GM23338 (cell line): ENCODE data around the gene MAP7D3. TPM values are rescaled to one million over a fixed set of nuclear protein-coding genes. Genes with fewer than 3 reads are reported as not detected.

Experiments
- ATAC-seq: fragments of 200-7000 bp; cut with Tn5 transposase; 3 replicates; pipeline ENCODE4 v1.9.1; 2020
- DNase-seq: peaks from one replicate; pipeline ENCODE4 v3.0.0-alpha.2; 2015; ENCODE audit warnings: low spot score
- H2AFZ ChIP-seq: fragments of 200-600 bp; sonication (generic); 2 replicates; pipeline ENCODE4 v1.8.0; 2016; ENCODE audit warnings: antibody characterized with exemption, mild to moderate bottlenecking, moderate library complexity
- H3F3A ChIP-seq: fragments of 200-600 bp; sonication (generic); replicated peaks from 2 replicates; pipeline ENCODE4 v1.8.0; 2017; ENCODE audit warnings: antibody characterized with exemption, mixed run types, low read depth
- H3K27ac ChIP-seq: fragments of 200-600 bp; sonication (generic); 2 replicates; pipeline ENCODE4 v1.6.1; 2016; ENCODE audit warnings: low read depth
- H3K27me3 ChIP-seq: fragments of 200-600 bp; sonication (generic); 2 replicates; pipeline ENCODE4 v1.8.0; 2016; ENCODE audit warnings: mild to moderate bottlenecking, mixed run types, moderate library complexity; ENCODE audit not compliant: insufficient read depth
- H3K36me3 ChIP-seq: fragments of 200-600 bp; sonication (generic); 2 replicates; pipeline ENCODE4 v1.8.0; 2016; ENCODE audit warnings: mild to moderate bottlenecking; ENCODE audit not compliant: insufficient read depth
- H3K4me1 ChIP-seq: fragments of 200-600 bp; sonication (generic); 2 replicates; pipeline ENCODE4 v1.8.0; 2016; ENCODE audit warnings: mild to moderate bottlenecking, moderate library complexity; ENCODE audit not compliant: insufficient read depth
- H3K4me2 ChIP-seq: fragments of 200-600 bp; sonication (generic); 2 replicates; pipeline ENCODE4 v1.7.1; 2017; ENCODE audit warnings: mixed run types
- H3K4me3 ChIP-seq: fragments of 200-600 bp; sonication (generic); 2 replicates; pipeline ENCODE4 v1.6.1; 2016; ENCODE audit warnings: mixed run types
- H3K79me2 ChIP-seq: fragments of 200-600 bp; sonication (generic); replicated peaks from 2 replicates; pipeline ENCODE4 v1.8.0; 2017; ENCODE audit warnings: mild to moderate bottlenecking; ENCODE audit not compliant: insufficient read depth
- H3K9me2 ChIP-seq: fragments of 200-600 bp; sonication (generic); 2 replicates; pipeline ENCODE4 v1.8.0; 2017; ENCODE audit not compliant: insufficient read depth
- H4K20me1 ChIP-seq: fragments of 200-600 bp; sonication (generic); replicated peaks from 2 replicates; pipeline ENCODE4 v1.8.0; 2017; ENCODE audit warnings: mild to moderate bottlenecking; ENCODE audit not compliant: insufficient read depth
- H3K27ac Mint-ChIP-seq: 2 replicates; pipeline ENCODE4 v1.8.0; 2020; ENCODE audit warnings: inconsistent platforms, mild to moderate bottlenecking, moderate library complexity, mixed read lengths
- H3K27me3 Mint-ChIP-seq: 3 replicates; pipeline ENCODE4 v1.8.0; 2022; ENCODE audit warnings: low read depth, mild to moderate bottlenecking, moderate library complexity, mixed read lengths, inconsistent platforms; ENCODE audit not compliant: insufficient read depth, poor library complexity
- H3K36me3 Mint-ChIP-seq: 3 replicates; pipeline ENCODE4 v1.8.0; 2021; ENCODE audit warnings: low read depth, mild to moderate bottlenecking, inconsistent platforms, moderate library complexity, mixed read lengths
- H3K4me1 Mint-ChIP-seq: 3 replicates; pipeline ENCODE4 v1.8.0; 2020; ENCODE audit warnings: mild to moderate bottlenecking, inconsistent platforms, mixed read lengths
- H3K4me3 Mint-ChIP-seq: 3 replicates; pipeline ENCODE4 v1.8.0; 2021; ENCODE audit warnings: moderate library complexity, mild to moderate bottlenecking, inconsistent platforms, mixed read lengths
- H3K9me3 Mint-ChIP-seq: 3 replicates; pipeline ENCODE4 v1.8.0; 2020; ENCODE audit warnings: moderate library complexity, mild to moderate bottlenecking, inconsistent platforms, mixed read lengths
- CREB1 ChIP-seq: fragments of 250-450 bp; sonication (Bioruptor Pico); IDR thresholded peaks from 2 replicates; pipeline ENCODE4 v1.5.0; 2020; ENCODE audit warnings: low read depth, mild to moderate bottlenecking, moderate library complexity
- CTCF ChIP-seq, 2 experiments: fragments of 200-600 bp in 1 of 2; sonication (generic) in 1 of 2; conservative IDR thresholded peaks; 2 replicates each; pipeline versions ENCODE4 v1.5.1 to v1.6.1; 2016 to 2017; ENCODE audit warnings: antibody characterized with exemption in 2 of 2, low read depth in 2 of 2, mild to moderate bottlenecking in 2 of 2, moderate library complexity in 1 of 2
- ETS1 ChIP-seq: IDR thresholded peaks from 2 replicates; pipeline ENCODE4 v1.6.1; 2016; ENCODE audit warnings: antibody characterized with exemption
- EZH2 ChIP-seq: fragments of 200-600 bp; sonication (generic); IDR thresholded peaks from one replicate; pipeline ENCODE4 v1.8.0; 2017; ENCODE audit warnings: antibody characterized with exemption, mild to moderate bottlenecking, low read depth; ENCODE audit not compliant: unreplicated experiment
- EZH2phosphoT487 ChIP-seq: fragments of 200-600 bp; sonication (generic); IDR thresholded peaks from one replicate; pipeline ENCODE4 v1.8.1; 2018; ENCODE audit warnings: antibody characterized with exemption; ENCODE audit not compliant: unreplicated experiment
- JUNB ChIP-seq: IDR thresholded peaks from one replicate; pipeline ENCODE4 v1.6.1; 2016; ENCODE audit warnings: antibody characterized with exemption; ENCODE audit not compliant: unreplicated experiment
- NANOG ChIP-seq: IDR thresholded peaks from 2 replicates; pipeline ENCODE4 v1.6.1; 2016; ENCODE audit warnings: antibody characterized with exemption, borderline replicate concordance
- POLR2AphosphoS5 ChIP-seq: IDR thresholded peaks from 2 replicates; pipeline ENCODE4 v1.6.1; 2016; ENCODE audit warnings: antibody characterized with exemption, low read depth
- REST ChIP-seq: IDR thresholded peaks from one replicate; pipeline ENCODE4 v1.6.1; 2018; ENCODE audit warnings: antibody characterized with exemption; ENCODE audit not compliant: unreplicated experiment
- STAT1 ChIP-seq: IDR thresholded peaks from one replicate; pipeline ENCODE4 v1.6.1; 2016; ENCODE audit warnings: antibody characterized with exemption; ENCODE audit not compliant: unreplicated experiment
- ZNF114 ChIP-seq: fragments of 250-450 bp; sonication (Bioruptor Pico); IDR thresholded peaks from 2 replicates; pipeline ENCODE4 v1.5.0; 2020; ENCODE audit warnings: mild to moderate bottlenecking, moderate library complexity
- ZNF331 ChIP-seq: fragments of 250-450 bp; sonication (Bioruptor Pico); IDR thresholded peaks from 2 replicates; pipeline ENCODE4 v1.5.0; 2020; ENCODE audit warnings: low read depth, mild to moderate bottlenecking, moderate library complexity
- ZNF462 ChIP-seq: fragments of 250-450 bp; sonication (Bioruptor Pico); IDR thresholded peaks from 2 replicates; pipeline ENCODE4 v1.5.0; 2020; ENCODE audit warnings: mild to moderate bottlenecking, moderate library complexity
- polyA plus RNA-seq: library from polyadenylated mRNA; unstranded; fragments of >200 nt; fragmentation: Nextera tagmentation; extraction: Ambion mirVana; gene quantifications from 2 replicates; pipeline ENCODE4 v1.2.1, GENCODE V29; 2016
- total RNA-seq: library from RNA; depleted of rRNA; stranded (reverse); fragments of >200 nt; shearing (Covaris generic); gene quantifications from 2 replicates; pipeline ENCODE4 v1.2.3, GENCODE V29; 2014

The MAP7D3 gene
- total and polyA plus RNA-seq, 2 experiments from 2014 or later: 14.5 to 33.4 TPM

GRCh38 chrX:136210243-136210642 lies 41.0 kb downstream of the MAP7D3 start:
- Histone ChIP-seq H3K4me3 (no peak overlapping the region), H3K36me3 (no peaks in the 10 kb centered on the region), H3K27ac (no peak overlapping the region), H3K9me2 (no peaks in the 10 kb centered on the region), H3K27me3 (no peaks in the 10 kb centered on the region), H3F3A (no peaks in the 10 kb centered on the region), H3K4me1 (no peaks in the 10 kb centered on the region; the same call in 1 of the 2 replicates), H2AFZ (no peak overlapping the region), H4K20me1 (no peaks in the 10 kb centered on the region), H3K4me2 (no peak overlapping the region), H3K79me2 (no peaks in the 10 kb centered on the region)
- TF ChIP-seq REST: no peak
- no peak for TF ChIP-seq ZNF114 (CRISPR knock-in tag)
- TF ChIP-seq CTCF (conservative IDR thresholded peaks at IDR 0.05; ENCODE audit: low read depth in 2 of 2): no peak
- no peak for TF ChIP-seq STAT1
- TF ChIP-seq ZNF462: no peak
- no peak for TF ChIP-seq ETS1
- no peak for TF ChIP-seq EZH2
- TF ChIP-seq EZH2phosphoT487: no peak
- no peak for TF ChIP-seq ZNF331 (CRISPR knock-in tag)
- TF ChIP-seq JUNB: no peak
- no peak for TF ChIP-seq POLR2AphosphoS5
- no peak for TF ChIP-seq CREB1 (CRISPR knock-in tag)
- TF ChIP-seq NANOG: no peak
- DNase-seq: no peak
- no peak for ATAC-seq
- Mint-ChIP-seq H3K4me1 (peaks cover 12% of the 10 kb centered on the region; the same call in 2 of the 3 replicates), H3K36me3 (no peaks in the 10 kb centered on the region; the same call in 1 of the 3 replicates), H3K27ac (no peak overlapping the region), H3K27me3 (peaks cover 1% of the 10 kb centered on the region), H3K9me3 (no peaks in the 10 kb centered on the region), H3K4me3 (no peak overlapping the region)
